ENCODE data around the gene TSPAN3.

Gene TSPAN3

GRCh38 chr15:77033729-77034671 lies 36.9 kb downstream of the TSPAN3 start:
- TF ChIP-seq, protein P1, sequence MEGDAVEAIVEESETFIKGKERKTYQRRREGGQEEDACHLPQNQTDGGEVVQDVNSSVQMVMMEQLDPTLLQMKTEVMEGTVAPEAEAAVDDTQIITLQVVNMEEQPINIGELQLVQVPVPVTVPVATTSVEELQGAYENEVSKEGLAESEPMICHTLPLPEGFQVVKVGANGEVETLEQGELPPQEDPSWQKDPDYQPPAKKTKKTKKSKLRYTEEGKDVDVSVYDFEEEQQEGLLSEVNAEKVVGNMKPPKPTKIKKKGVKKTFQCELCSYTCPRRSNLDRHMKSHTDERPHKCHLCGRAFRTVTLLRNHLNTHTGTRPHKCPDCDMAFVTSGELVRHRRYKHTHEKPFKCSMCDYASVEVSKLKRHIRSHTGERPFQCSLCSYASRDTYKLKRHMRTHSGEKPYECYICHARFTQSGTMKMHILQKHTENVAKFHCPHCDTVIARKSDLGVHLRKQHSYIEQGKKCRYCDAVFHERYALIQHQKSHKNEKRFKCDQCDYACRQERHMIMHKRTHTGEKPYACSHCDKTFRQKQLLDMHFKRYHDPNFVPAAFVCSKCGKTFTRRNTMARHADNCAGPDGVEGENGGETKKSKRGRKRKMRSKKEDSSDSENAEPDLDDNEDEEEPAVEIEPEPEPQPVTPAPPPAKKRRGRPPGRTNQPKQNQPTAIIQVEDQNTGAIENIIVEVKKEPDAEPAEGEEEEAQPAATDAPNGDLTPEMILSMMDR (IDR thresholded peaks at IDR 0.05; ENCODE audit: low read depth, low read length): no peak
- no peak for DNase-seq (ENCODE audit: extremely low read depth, low read depth)

GRCh38 chr15:77033417-77033728 lies 37.5 kb downstream of the TSPAN3 start:
- no peak for DNase-seq (ENCODE audit: extremely low read depth, low read depth)
- TF ChIP-seq, protein P1 (IDR thresholded peaks at IDR 0.05; ENCODE audit: low read depth, low read length): no peak

GRCh38 chr15:77032647-77033416 lies 38.1 kb downstream of the TSPAN3 start:
- no peak for DNase-seq (ENCODE audit: extremely low read depth, low read depth)
- TF ChIP-seq, protein P1 (IDR thresholded peaks at IDR 0.05; ENCODE audit: low read depth, low read length): no peak

DNA sequence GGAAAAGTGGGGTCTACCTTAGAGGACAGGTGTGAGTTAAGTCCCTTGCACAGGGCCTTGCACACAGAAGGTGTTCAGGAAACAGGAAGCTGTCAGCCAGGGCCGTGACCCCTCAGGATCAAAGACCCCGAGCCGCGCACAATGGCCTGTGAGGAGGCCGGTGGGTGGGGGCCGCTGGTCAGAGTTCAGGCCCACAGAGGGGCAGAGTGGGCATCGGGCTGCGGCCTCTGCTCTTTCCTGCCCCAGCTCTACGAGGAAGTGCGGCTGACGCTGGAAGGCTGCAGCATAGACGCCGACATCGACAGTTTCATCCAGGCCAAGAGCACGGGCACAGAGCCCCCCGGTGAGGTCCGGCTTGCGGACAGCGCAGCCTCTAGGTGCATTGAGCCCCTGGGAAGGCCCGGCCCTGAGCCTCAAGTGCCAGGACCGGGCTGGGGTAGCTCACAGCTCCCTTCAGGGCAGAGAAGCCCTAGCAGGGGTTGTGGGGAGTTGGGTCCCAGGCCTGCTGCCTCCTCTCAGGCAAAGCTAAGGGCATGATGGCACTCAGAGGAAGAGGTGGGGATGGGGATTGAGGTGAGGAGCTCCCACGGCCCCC lies 38.8 kb downstream of the TSPAN3 start:
- DNase-seq (ENCODE audit: extremely low read depth, low read depth): no peak
- TF ChIP-seq, protein P1 (IDR thresholded peaks at IDR 0.05; ENCODE audit: low read depth, low read length): no peak

DNA sequence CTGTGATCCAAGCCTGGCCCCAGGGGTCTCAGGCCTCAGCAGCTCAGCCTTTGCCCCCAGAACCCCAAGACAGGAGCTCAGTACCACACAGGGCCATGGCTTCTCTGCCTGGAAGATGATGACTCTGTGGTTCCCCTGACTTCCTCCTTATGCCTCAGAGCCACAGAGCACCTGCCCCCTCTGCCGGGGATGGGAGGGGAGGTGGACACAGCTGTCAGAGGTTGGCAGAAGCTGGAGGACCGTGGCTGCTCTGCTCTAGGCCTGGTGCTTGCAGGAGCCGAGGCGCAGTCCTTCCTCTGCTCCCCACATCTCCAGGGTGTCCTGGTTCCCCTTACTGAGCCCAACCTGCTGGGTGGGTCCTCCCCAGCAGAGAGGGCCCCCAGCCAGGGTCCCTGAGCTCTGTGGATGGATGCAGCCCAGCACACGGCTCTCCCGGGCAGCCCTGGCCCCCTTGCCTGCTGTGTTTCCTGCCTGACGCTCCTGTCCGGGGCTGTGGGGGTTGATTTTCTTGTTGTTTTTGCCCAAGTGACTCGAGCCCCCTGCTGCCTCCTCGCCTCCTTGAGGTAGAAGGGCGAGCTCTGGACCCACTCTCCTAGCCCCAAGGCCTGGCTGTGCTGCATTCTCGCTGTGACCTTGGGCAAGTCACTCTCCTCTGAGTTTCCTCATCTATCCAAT lies 39.4 kb downstream of the TSPAN3 start:
- DNase-seq (ENCODE audit: extremely low read depth, low read depth): no peak
- TF ChIP-seq, protein P1 (IDR thresholded peaks at IDR 0.05; ENCODE audit: low read depth, low read length): no peak

GRCh38 chr15:77030928-77031375 lies 40.0 kb downstream of the TSPAN3 start:
- TF ChIP-seq, protein P1 (IDR thresholded peaks at IDR 0.05; ENCODE audit: low read depth, low read length): no peak
- no peak for DNase-seq (ENCODE audit: extremely low read depth, low read depth)

Measured in AG09319 (cell line).